ENCODE measurements around the gene CCDC50.

- TF ChIP-seq EZH2 (IDR thresholded peaks at IDR 0.05; ENCODE audit: low read length, unreplicated experiment) (no peak), CTCF (conservative IDR thresholded peaks at IDR 0.05; ENCODE audit: low read depth, low read length) (no peak), EZH2phosphoT487 (IDR thresholded peaks at IDR 0.05; ENCODE audit: borderline replicate concordance, low read length) (no peak)
Measured at GRCh38 chr3:191340351-191340750, 11.2 kb downstream of the CCDC50 start.
